ENCODE results near the gene ADAMTSL3.
A peak's percentile ranks its signal among the peaks of the same experiment; 100 is the strongest.

ADAMTSL3 gene

GRCh38 chr15:83653639-83654378, at the start of gene ADAMTSL3:
TSS of gene ADAMTSL3 (plus strand) at chr15:83654123. CDS start at chr15:83655762, 1,639 bp downstream.
- peak; percentile 20 for DNase-seq (ENCODE audit: low read depth)

- DNase-seq (ENCODE audit: low read depth) = no peak
Observed at GRCh38 chr15:83604549-83604948, 49.4 kb upstream of the ADAMTSL3 start.

- no peak for DNase-seq (ENCODE audit: low read depth)
Observed at GRCh38 chr15:83605111-83605945, 48.6 kb upstream of the ADAMTSL3 start.

- DNase-seq (ENCODE audit: low read depth) = no peak
Observed at GRCh38 chr15:83610132-83610531, 43.8 kb upstream of the ADAMTSL3 start.

GRCh38 chr15:83610901-83611685, 42.8 kb upstream of the ADAMTSL3 start:
- DNase-seq (ENCODE audit: low read depth) = no peak

- no peak for DNase-seq (ENCODE audit: low read depth)
Observed at GRCh38 chr15:83612226-83612625, 41.7 kb upstream of the ADAMTSL3 start.

DNA sequence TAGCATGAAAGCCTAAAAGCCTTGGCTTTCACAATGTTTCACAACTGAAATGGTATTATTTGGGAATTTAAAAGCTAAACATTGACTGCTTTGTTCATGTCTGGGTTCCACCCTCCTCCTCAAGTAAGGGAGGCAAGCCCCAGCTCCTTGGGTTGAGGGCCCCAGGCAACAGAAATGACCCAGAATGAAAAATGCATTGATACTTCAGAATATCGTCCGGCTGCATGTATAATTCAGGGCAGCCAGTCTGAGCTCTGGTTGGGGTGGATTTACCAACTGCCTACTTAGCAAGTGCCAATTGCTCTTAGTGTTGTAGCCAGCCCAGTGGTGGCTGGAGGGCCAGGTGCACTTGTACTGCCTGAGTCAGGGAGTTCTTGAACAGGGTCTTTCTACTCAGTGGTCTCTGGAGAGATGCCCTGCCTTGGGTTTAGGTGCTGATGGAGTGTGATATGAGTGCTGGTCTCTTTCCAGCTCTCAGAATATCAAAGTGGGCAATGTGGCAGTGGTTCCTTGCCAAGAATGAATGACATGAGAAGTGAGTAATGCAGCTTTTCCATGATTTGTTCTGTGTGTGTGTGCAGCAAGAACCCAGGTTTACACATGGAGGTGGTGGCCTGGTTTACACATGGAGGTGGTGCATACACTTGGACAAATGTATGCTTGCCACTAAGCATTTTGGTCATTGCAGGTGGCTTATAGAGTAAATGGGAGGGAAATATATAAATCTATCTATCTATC, 40.9 kb upstream of the ADAMTSL3 start:
- DNase-seq (ENCODE audit: low read depth) = no peak

DNA sequence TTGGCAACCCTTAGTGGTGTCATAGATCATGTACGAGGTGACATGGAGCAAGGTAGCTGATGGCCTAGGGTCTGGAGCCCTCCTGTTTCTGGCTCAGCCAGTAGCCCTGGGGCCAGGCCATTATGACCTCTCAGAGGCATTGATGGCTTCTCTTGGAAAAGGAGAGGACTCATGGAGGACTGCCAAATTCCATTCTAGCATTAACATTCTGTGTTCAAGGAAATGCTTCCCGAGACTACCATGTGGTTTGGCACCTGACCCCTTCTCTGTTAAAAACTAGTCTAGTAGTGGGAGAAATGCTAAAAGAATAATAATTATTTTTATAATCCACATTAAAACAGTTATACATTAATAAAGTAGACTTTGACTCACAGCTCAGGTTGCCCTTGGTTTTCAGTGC, 40.2 kb upstream of the ADAMTSL3 start:
- no peak for DNase-seq (ENCODE audit: low read depth)

DNA sequence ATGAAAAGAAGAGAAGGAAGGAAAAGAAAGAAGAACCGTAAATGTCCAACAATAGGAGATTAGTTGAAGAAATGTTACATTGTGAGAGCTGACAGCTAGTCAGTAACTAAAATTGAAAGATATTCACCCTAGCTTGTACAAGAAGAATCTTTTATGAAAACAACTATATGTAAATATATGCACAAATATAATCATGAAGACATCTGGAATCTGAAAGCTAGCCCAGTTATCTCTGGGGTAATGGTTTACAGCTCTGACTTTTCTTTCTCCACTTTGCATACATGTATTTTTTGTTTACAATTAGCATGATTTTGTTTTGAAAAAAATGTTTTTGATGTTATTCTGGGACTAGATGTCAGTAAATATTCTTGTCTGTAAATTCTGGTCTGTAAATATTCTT, 37.1 kb upstream of the ADAMTSL3 start:
- DNase-seq (ENCODE audit: low read depth) = no peak

GRCh38 chr15:83626171-83626802, 27.6 kb upstream of the ADAMTSL3 start:
- peak; percentile 61 for DNase-seq (ENCODE audit: low read depth)

DNA sequence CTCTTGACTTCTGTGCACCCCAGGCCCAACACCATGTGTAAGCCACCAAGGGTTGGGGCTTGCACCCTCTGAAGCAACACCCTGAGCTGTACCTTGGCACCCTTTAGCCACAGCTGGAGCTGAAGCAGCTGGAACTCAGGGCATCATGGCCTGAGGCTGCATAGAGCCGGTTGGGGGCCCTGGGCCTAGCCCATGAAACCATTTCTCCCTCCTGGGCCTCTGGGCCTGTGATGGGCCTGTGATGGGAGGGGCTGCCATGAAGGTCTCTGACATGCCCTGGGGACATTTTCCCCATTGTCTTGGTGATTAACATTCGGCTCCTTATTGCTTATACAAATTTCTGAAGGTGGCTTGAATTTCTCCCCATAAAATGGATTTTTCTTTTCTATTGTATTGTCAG, 22.4 kb upstream of the ADAMTSL3 start:
- no peak for DNase-seq (ENCODE audit: low read depth)

- DNase-seq (ENCODE audit: low read depth) = no peak
Observed at GRCh38 chr15:83643201-83643600, 10.7 kb upstream of the ADAMTSL3 start.

DNA sequence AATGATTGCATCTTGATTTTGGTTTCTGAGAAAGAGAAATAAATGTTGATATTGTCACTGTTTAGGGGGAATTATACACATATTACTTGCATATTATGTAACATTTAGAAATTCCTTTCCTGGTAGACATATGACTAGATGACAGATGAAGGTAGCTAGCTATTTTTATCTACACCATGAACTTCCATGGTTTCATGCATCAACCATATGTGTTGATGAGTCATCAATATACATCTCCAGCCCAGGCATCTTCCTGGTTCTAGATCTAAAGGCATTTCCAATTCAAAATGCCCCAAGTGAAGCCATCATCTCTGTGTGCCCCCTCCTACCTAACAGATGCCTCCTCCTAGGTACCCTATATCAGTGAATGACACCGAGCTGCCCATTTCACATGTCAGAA, 9.5 kb upstream of the ADAMTSL3 start:
- DNase-seq (ENCODE audit: low read depth) = no peak

GRCh38 chr15:83650831-83651230, 3.1 kb upstream of the ADAMTSL3 start:
- DNase-seq (ENCODE audit: low read depth) = no peak

- no peak for DNase-seq (ENCODE audit: low read depth)
Observed at GRCh38 chr15:83651541-83651940, 2.4 kb upstream of the ADAMTSL3 start.

- DNase-seq (ENCODE audit: low read depth) = no peak
Observed at GRCh38 chr15:83652626-83653204, 1.2 kb upstream of the ADAMTSL3 start.

- DNase-seq (ENCODE audit: low read depth) = no peak
Observed at GRCh38 chr15:83653288-83653638, 660 bp upstream of the ADAMTSL3 start.

GRCh38 chr15:83654379-83655236, 685 bp downstream of the ADAMTSL3 start:
- no peak for DNase-seq (ENCODE audit: low read depth)

GRCh38 chr15:83655237-83655616, 1.3 kb downstream of the ADAMTSL3 start:
- no peak for DNase-seq (ENCODE audit: low read depth)

DNA sequence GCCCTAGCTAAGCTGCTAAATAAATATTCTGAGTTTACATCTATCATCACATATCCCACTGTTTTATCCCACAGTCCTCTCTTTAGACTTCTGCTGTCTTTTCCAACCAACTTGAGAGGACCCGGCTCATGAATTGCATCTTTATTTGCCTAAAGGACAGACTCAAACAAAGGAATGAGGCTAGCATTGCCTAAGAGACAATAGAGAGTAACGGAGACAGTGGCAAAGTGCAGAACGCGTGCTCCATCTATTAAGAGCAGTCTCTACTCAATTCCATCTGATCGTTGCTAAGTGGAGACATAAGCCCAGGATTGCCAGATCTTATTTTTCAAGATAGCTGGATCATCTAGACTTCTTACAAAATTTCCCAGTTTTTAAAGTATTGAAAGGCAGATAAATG, 2.3 kb downstream of the ADAMTSL3 start:
- no peak for DNase-seq (ENCODE audit: low read depth)

All from amniotic epithelial cell (primary cell).